Bone marrow (tissue), 2 donors: ENCODE results near the gene P2RY11.

Source experiments
- DNase-seq, 2 donors: peaks; one replicate each; lab custom pipeline; 2025; lab: John Stamatoyannopoulos, UW

P2RY11 gene

GRCh38 chr19:10113964-10114650, 2.6 kb downstream of the P2RY11 start:
- DNase-seq: no peak

GRCh38 chr19:10114651-10115391, 3.3 kb downstream of the P2RY11 start:
- DNase-seq: no peak

GRCh38 chr19:10115392-10116084, 4.0 kb downstream of the P2RY11 start:
- DNase-seq: no peak

- no peak for DNase-seq
Observed at GRCh38 chr19:10116085-10116865, 4.8 kb downstream of the P2RY11 start.

GRCh38 chr19:10116866-10117616, 5.5 kb downstream of the P2RY11 start:
- DNase-seq: no peak

GRCh38 chr19:10118960-10119359, 7.5 kb downstream of the P2RY11 start:
- DNase-seq: no peak

GRCh38 chr19:10120538-10121189, 9.2 kb downstream of the P2RY11 start:
- no peak for DNase-seq

- DNase-seq: no peak
Observed at GRCh38 chr19:10122045-10122444, 10.6 kb downstream of the P2RY11 start.

GRCh38 chr19:10124429-10124828, 12.9 kb downstream of the P2RY11 start:
- DNase-seq: no peak

GRCh38 chr19:10126213-10126639, 14.7 kb downstream of the P2RY11 start:
- peak in 1 of 2 donors; percentile 89 for DNase-seq

- no peak for DNase-seq
Observed at GRCh38 chr19:10132905-10133304, 21.4 kb downstream of the P2RY11 start.

- DNase-seq: no peak
Observed at GRCh38 chr19:10133596-10133995, 22.1 kb downstream of the P2RY11 start.

- no peak for DNase-seq
Observed at GRCh38 chr19:10134040-10134439, 22.5 kb downstream of the P2RY11 start.

- no peak for DNase-seq
Observed at GRCh38 chr19:10135551-10136334, 24.2 kb downstream of the P2RY11 start.

- DNase-seq: no peak
Observed at GRCh38 chr19:10136936-10137335, 25.4 kb downstream of the P2RY11 start.

- no peak for DNase-seq
Observed at GRCh38 chr19:10137751-10138682, 26.5 kb downstream of the P2RY11 start.

- DNase-seq: no peak
Observed at GRCh38 chr19:10138879-10139795, 27.6 kb downstream of the P2RY11 start.

- DNase-seq: no peak
Observed at GRCh38 chr19:10139952-10140351, 28.5 kb downstream of the P2RY11 start.
